Aorta (tissue), 5 donors: ENCODE results near the gene BACH2. TPM values are rescaled to one million over a fixed set of nuclear protein-coding genes. Genes with fewer than 3 reads are reported as not detected.

Experiments used
- ATAC-seq: fragments of 200-7000 bp; cut with Tn5 transposase; one replicate; pipeline ENCODE4 v1.9.1; 2022; ENCODE audit warnings: moderate library complexity; ENCODE audit not compliant: low FRiP score
- DNase-seq, 2 donors: peaks; one replicate each; pipeline ENCODE4 v3.0.0-alpha.2; 2020
- H3K27ac ChIP-seq, 2 donors: one replicate each; pipeline ENCODE4 v1.5.1; 2013; ENCODE audit warnings: low read length in 2 of 2, mild to moderate bottlenecking in 2 of 2, moderate library complexity in 2 of 2, control low read depth in 1 of 2, inconsistent platforms in 1 of 2, low read depth in 1 of 2
- H3K27me3 ChIP-seq, 2 donors: one replicate each; pipeline ENCODE4 v1.6.1; 2013; ENCODE audit warnings: control low read depth in 1 of 2, low read length in 1 of 2, mild to moderate bottlenecking in 1 of 2, moderate library complexity in 1 of 2; ENCODE audit not compliant: insufficient read depth in 2 of 2, control insufficient read depth in 1 of 2
- H3K36me3 ChIP-seq, 2 donors: one replicate each; pipeline ENCODE4 v1.6.1; 2013; ENCODE audit warnings: control low read depth in 1 of 2, low read length in 1 of 2, mild to moderate bottlenecking in 1 of 2; ENCODE audit not compliant: insufficient read depth in 2 of 2, control insufficient read depth in 1 of 2
- H3K4me1 ChIP-seq, 2 donors: one replicate each; pipeline ENCODE4 v1.6.1; 2013; ENCODE audit warnings: low read length in 2 of 2, control low read depth in 1 of 2, mild to moderate bottlenecking in 1 of 2, moderate library complexity in 1 of 2; ENCODE audit not compliant: insufficient read depth in 2 of 2, control insufficient read depth in 1 of 2
- H3K4me3 ChIP-seq, 2 donors: one replicate each; pipeline ENCODE4 v1.5.1; 2013; ENCODE audit warnings: low read length in 2 of 2, control low read depth in 1 of 2, mild to moderate bottlenecking in 1 of 2
- H3K9me3 ChIP-seq: one replicate; pipeline ENCODE4 v1.6.1; 2013; ENCODE audit warnings: mild to moderate bottlenecking, low read length; ENCODE audit not compliant: control insufficient read depth
- WGBS, 2 donors: extraction: QIAGEN DNeasy Blood & Tissue Kit; methylation state at CpG; one replicate each; pipeline ENCODE4 v1.1.7; 2013; 5-methylcytosine and 5-hydroxymethylcytosine counted together
- intact Hi-C, 2 donors: fragments of 100-400 bp; cut with DNase I; formaldehyde crosslinking; loops; one replicate each; pipeline versions ENCODE4 v1.14.2 to v1.15.0; 2022
- polyA plus RNA-seq, 2 donors: library from polyadenylated mRNA; stranded (reverse); fragments of 200-250 nt; gene quantifications; one replicate each; pipeline ENCODE4 v1.2.3, GENCODE V29; 2013
- total RNA-seq, 2 donors: library from RNA; stranded (reverse); fragmentation: NEBNext Ultra II Directional; extraction: Animal tissue kit (Norgen Biotek cat#: 25700); gene quantifications; one replicate each; pipeline ENCODE4 v1.2.1, GENCODE V29; 2021
- donor health status: healthy with polysubstance abuse.
- donor health status: Bipolar disorder and iron deficiency.
- donor health status: DM: no; HTN: no; CAD: no.
- donor health status: DM: no; HTN: no; CAD: no.
- donor health status: DM: yes; HTN: yes; CAD: no.

The BACH2 gene
- total and polyA plus RNA-seq, 4 donors, result 0.36 to 22.2 (median 6.1) TPM

- H3K4me3 ChIP-seq, result no peak overlapping the region
- 91 to 93% methylated on average over 19 of the region's 19 CpGs for WGBS, 2 donors
- ATAC-seq (no peak), DNase-seq (no peak)
- H3K27ac ChIP-seq, result no peak overlapping the region
- peaks cover 0 to 2% of the 10 kb centered on the region in 2 donors for H3K36me3 ChIP-seq
- no peaks in the 10 kb centered on the region for H3K9me3 ChIP-seq
- intact Hi-C loops, result no loop called here
- H3K27me3 ChIP-seq, result no peaks in the 10 kb centered on the region
- H3K4me1 ChIP-seq, result no peaks in the 10 kb centered on the region
These were observed 361.8 kb downstream of the BACH2 start for GRCh38 chr6:89934685-89935366.

GRCh38 chr6:89932245-89932802 is 364.3 kb downstream of the BACH2 start:
- H3K9me3 ChIP-seq, result no peaks in the 10 kb centered on the region
- no peaks in the 10 kb centered on the region for H3K4me1 ChIP-seq
- H3K4me3 ChIP-seq, result no peak overlapping the region
- DNase-seq, result no peak
- ATAC-seq, result no peak
- no peaks in the 10 kb centered on the region for H3K27me3 ChIP-seq
- WGBS, 2 donors, result 86 to 89% methylated on average over 22 of the region's 22 CpGs
- H3K27ac ChIP-seq, result no peak overlapping the region
- intact Hi-C loops, result no loop called here
- H3K36me3 ChIP-seq, result peaks cover 0 to 2% of the 10 kb centered on the region in 2 donors

GRCh38 chr6:89930789-89931188 is 365.9 kb downstream of the BACH2 start:
- H3K36me3 ChIP-seq, result peaks cover 0 to 2% of the 10 kb centered on the region in 2 donors
- DNase-seq (no peak), ATAC-seq (no peak)
- H3K9me3 ChIP-seq, result no peaks in the 10 kb centered on the region
- H3K4me1 ChIP-seq, result no peaks in the 10 kb centered on the region
- WGBS, 2 donors, result 88 to 92% methylated on average over 5 of the region's 5 CpGs
- no peak overlapping the region for H3K4me3 ChIP-seq
- intact Hi-C loops, result no loop called here
- H3K27ac ChIP-seq, result no peak overlapping the region
- H3K27me3 ChIP-seq, result no peaks in the 10 kb centered on the region

GRCh38 chr6:89928604-89929003 is 368.0 kb downstream of the BACH2 start:
- no peak overlapping the region for H3K27ac ChIP-seq
- H3K36me3 ChIP-seq, result peaks cover 0 to 2% of the 10 kb centered on the region in 2 donors
- intact Hi-C loops, result no loop called here
- H3K9me3 ChIP-seq, result no peaks in the 10 kb centered on the region
- no peaks in the 10 kb centered on the region for H3K4me1 ChIP-seq
- no peak for DNase-seq
- WGBS, 2 donors, result 88 to 90% methylated on average over 6 of the region's 6 CpGs
- no peak overlapping the region for H3K4me3 ChIP-seq
- ATAC-seq, result no peak
- H3K27me3 ChIP-seq, result no peaks in the 10 kb centered on the region

GRCh38 chr6:89927791-89928550 is 368.7 kb downstream of the BACH2 start:
- H3K9me3 ChIP-seq, result no peaks in the 10 kb centered on the region
- no peak overlapping the region for H3K4me3 ChIP-seq
- no peaks in the 10 kb centered on the region for H3K27me3 ChIP-seq
- DNase-seq (no peak), ATAC-seq (no peak)
- intact Hi-C loops, result no loop called here
- H3K27ac ChIP-seq, result no peak overlapping the region
- 77 to 78% methylated on average over 6 of the region's 6 CpGs for WGBS, 2 donors
- H3K4me1 ChIP-seq, result no peaks in the 10 kb centered on the region
- H3K36me3 ChIP-seq, result peaks cover 0 to 2% of the 10 kb centered on the region in 2 donors

GRCh38 chr6:89927264-89927663 is 369.4 kb downstream of the BACH2 start:
- peaks cover 0 to 2% of the 10 kb centered on the region in 2 donors for H3K36me3 ChIP-seq
- intact Hi-C loops, result no loop called here

GRCh38 chr6:89925826-89926225 is 370.8 kb downstream of the BACH2 start:
- Histone ChIP-seq H3K36me3 (no peaks in the 10 kb centered on the region), H3K4me1 (no peaks in the 10 kb centered on the region), H3K27ac (no peak overlapping the region), H3K4me3 (no peak overlapping the region), H3K9me3 (no peaks in the 10 kb centered on the region), H3K27me3 (no peaks in the 10 kb centered on the region)
- WGBS, 2 donors, result 91 to 94% methylated on average over 2 of the region's 2 CpGs
- intact Hi-C loops, result no loop called here
- DNase-seq (no peak), ATAC-seq (no peak)

More at GRCh38 chr6:89927264-89927663, 369.4 kb downstream of the BACH2 start:
- no peaks in the 10 kb centered on the region for H3K9me3 ChIP-seq
- H3K27me3 ChIP-seq, result no peaks in the 10 kb centered on the region
- H3K27ac ChIP-seq, result no peak overlapping the region
- ATAC-seq (no peak), DNase-seq (no peak)
- H3K4me3 ChIP-seq, result no peak overlapping the region
- no peaks in the 10 kb centered on the region for H3K4me1 ChIP-seq
- 94 to 96% methylated on average over 5 of the region's 5 CpGs for WGBS, 2 donors

GRCh38 chr6:89924231-89924630 is 372.4 kb downstream of the BACH2 start:
- Histone ChIP-seq H3K36me3 (no peaks in the 10 kb centered on the region), H3K27ac (no peak overlapping the region), H3K4me1 (no peaks in the 10 kb centered on the region), H3K27me3 (no peaks in the 10 kb centered on the region), H3K4me3 (no peak overlapping the region), H3K9me3 (no peaks in the 10 kb centered on the region)
- intact Hi-C loops, result no loop called here
- 69 to 72% methylated on average over 5 of the region's 5 CpGs for WGBS, 2 donors
- no peak for ATAC-seq
- DNase-seq, result no peak
